Femur (tissue), 1 donor: ENCODE measurements around the gene FUZ.

Source experiments
- DNase-seq: peaks from one replicate; pipeline ENCODE4 v3.0.0-alpha.2; 2017

FUZ gene

GRCh38 chr19:49850487-49851342, 37.6 kb upstream of the FUZ start, which contains the start of gene PTOV1:
PTOV1 (plus strand) TSS chr19:49851159.
- DNase-seq: peak; percentile 93

GRCh38 chr19:49850221-49850486, 37.1 kb upstream of the FUZ start:
- no peak for DNase-seq

- peak; percentile 16 for DNase-seq
Measured at GRCh38 chr19:49849433-49850220, 36.5 kb upstream of the FUZ start.

DNA sequence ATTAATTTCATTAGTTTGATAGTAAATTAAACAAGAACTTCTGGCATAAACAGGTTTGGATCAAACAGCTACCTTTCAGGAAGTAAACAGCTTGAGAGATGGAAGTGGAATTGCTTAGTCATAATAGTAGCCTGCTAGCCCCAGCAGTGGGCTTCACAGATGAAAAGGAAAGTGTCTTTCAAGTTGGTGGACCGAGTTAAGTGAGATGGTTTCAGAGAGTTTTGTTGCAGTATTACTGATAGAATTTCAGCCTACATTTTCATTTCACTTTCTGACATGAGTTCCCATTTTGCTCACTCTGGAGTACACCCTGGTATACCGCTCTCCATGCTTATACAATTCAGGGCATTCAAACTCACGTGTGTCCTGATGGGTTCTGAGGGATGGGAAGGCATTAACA, 35.8 kb upstream of the FUZ start:
- DNase-seq: no peak

DNA sequence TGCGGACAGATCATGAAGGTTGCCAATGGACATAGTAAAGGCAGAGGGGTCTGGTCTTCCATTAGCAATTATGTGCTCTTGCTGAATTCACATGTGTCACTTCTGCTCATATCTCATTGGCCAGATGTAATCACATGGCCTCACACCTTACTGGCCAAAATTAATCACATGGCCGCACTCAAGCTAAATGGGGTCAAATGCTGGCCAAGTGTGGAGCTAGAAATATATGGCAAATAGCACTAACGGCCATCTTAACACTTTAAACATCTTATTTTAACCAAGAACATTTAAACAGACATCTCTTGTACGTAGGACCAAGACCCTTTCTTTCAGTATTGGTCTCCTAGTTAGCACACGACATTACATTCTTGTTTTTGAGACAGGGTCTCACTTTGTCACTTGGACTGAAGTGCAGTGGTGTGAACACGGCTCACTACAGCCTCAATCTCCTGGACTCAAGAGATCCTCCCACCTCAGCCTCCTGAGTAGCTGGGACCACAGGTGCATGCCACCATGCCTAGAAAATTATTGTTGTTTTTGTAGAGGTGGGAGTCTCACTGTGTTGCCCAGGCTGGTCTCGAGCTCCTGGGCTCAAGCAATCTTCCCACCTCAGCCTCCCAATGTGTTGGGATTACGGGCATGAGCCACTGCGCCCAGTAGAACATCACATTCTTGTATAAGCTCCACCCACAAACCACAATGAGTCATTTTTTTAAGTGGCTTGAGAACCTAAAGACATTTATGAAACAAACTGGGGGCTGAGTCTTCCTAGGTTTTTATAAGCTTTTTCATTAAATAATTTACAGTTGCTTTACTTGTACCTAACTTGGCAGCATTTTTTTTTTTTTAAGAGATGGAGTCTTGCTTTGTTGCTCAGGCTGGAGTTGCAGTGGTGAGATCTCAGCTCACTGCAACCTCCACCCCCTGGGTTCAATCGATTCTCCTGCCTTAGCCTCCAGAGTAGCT, 34.9 kb upstream of the FUZ start:
- DNase-seq: no peak

- no peak for DNase-seq
Measured at GRCh38 chr19:49846408-49846807, 33.3 kb upstream of the FUZ start.

DNA sequence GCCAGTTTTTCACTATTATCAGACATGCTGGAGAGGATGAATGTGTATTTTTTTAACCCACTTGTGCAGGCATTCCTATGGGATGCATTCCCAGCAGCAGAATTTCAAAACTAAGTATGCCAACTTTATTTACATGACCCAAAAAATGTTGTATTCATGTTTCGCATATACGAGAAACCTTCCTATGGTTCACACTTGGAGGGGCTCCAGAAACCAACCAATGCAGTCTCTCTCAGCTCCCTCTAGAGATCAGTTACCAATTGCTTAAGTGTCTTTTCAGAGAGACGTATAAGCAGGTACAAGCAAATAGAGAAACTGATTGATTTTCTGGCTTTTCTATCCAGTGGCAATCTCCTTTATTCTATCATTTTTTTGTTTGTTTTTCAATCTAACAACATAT, 32.3 kb upstream of the FUZ start:
- DNase-seq: no peak

GRCh38 chr19:49844138-49845095, 31.3 kb upstream of the FUZ start:
- DNase-seq: no peak

DNA sequence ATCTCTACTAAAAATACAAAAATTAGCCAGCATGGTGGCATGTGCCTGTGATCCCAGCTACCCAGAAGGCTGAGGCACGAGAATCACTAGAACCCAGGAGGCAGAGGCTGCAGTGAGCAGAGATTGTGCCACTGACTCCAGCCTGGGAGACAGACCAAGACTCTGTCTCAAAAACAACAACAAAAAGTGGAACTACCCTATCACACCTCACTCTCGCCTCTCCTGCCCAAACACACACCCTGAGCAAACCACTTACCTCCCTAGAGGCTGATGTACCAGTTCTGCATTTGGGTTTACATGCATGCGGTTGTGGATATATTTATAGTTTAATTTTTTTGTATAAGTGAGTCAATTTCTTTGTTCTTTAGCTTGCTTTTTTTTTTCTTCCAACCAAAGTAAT, 30.2 kb upstream of the FUZ start:
- no peak for DNase-seq

GRCh38 chr19:49840736-49841249, 27.7 kb upstream of the FUZ start:
- DNase-seq: no peak

DNA sequence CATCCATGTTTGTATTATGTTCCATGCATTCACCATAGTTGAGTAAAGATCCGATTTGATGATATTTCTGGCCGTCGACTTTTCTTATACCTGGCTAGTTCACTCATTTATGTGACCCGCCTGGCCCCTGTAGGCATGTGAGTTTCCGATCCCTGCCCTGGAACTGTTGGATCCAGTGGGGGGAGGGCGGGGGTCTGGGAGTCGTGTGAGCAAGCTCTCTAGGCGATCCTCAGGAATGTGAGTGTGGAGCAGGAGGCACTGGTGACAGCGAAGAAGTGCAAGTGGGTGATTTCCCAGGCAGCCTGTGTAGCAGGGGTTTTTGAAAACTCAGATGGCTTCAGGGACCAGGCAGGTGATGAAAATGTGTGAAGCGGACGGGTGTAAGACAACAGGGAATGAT, 27.2 kb upstream of the FUZ start:
- DNase-seq: no peak

- no peak for DNase-seq
Measured at GRCh38 chr19:49839713-49840112, 26.6 kb upstream of the FUZ start.

- DNase-seq: no peak
Measured at GRCh38 chr19:49838885-49839588, 25.9 kb upstream of the FUZ start.

DNA sequence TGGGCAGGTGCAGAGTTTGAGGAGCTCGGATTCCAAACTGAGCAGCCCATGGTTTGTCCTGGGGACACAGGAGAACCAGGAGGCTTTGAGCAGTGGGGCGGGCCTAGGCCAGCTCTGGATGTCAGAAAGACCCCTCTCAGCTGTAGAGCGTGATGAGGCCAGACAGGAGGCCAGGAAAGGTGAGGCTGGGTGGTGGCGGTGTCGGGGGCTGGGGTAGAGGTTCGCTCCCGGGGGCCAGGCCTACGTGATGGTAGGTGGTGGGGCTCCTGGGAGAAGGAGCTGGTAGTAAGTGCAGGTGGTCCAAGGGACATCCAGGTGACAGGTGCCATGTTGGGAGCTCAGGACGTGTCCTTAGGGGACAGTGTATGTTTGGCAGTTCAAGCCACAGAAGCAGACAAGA, 24.3 kb upstream of the FUZ start:
- no peak for DNase-seq

DNA sequence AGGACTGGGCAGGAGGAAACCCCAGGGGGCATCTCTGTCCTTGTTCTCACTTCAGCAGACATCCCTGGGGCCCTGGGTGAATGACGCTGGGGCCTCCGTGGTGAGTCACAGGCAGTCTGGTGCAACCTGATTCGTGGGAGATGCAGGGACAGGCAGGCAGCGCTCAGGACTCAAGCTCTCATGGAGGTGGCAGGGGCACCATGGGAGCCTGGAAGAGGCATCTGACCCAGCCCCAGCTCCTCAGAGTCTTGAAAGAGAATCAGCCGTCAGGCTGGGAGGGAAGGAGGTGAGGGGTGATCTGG, 23.9 kb upstream of the FUZ start:
- DNase-seq: no peak

DNA sequence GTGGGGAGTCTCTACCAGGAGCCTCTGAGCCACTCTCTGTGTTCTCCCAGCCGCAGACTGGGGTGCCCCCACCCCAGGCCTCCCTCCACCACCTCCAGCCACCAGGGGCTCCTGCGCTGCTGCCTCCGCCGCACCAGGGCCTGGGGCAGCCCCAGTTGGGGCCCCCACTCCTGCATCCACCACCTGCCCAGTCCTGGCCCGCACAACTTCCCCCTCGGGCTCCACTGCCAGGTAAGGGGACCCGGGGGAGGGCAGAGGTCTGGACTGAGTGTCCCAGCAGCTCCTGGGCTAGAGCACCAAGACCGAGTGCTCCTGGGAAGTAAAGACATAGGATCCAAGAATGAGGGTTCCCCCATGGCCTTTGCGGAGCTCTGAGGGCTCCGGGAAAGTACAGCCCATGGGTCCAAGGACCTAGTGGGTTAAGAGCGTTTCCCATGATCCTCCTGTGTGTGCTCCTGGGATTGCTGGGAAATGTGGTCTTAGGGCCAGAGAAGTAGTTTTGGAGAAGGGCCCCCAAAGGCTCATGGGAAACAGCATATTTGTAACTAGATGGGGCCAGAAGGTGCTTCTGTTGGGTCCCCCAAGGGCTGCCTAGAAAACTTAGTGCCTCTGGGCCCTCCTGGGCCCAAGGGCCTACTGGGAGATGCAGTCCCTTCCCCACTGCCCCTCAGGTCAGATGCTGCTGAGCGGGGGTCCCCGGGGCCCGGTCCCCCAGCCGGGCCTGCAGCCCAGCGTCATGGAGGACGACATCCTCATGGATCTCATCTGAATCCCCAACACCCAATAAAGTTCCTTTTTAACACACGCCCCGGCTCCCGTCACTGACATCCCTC, 23.3 kb upstream of the FUZ start:
- no peak for DNase-seq

DNA sequence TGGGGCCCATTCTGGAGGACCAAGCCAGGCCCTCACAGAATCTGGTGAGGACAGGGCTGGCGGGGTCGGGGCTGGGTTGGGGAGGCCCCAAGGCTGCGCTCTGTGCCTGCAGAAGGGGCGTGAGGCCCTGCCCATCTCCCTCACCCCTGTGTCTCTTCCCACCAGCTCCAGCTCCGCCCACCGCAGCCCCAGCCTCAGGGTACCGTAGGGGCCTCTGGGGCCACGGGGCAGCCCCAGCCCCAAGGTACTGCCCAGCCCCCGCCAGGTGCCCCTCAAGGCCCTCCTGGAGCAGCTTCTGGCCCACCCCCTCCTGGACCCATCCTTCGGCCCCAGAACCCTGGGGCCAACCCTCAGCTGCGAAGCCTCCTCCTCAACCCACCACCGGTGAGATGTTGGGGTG, 22.5 kb upstream of the FUZ start:
- DNase-seq: no peak

- no peak for DNase-seq
Measured at GRCh38 chr19:49833599-49833998, 20.5 kb upstream of the FUZ start.

GRCh38 chr19:49832556-49832955, 19.5 kb upstream of the FUZ start:
- DNase-seq: no peak

- no peak for DNase-seq
Measured at GRCh38 chr19:49831592-49831991, 18.5 kb upstream of the FUZ start.
